GM21528 (cell line): ENCODE measurements around the gene STAT5A.

Experiments used
- ATAC-seq: cut with Tn5 transposase; IDR thresholded peaks from one replicate; pipeline ENCODE4 v1.9.1; 2021; ENCODE audit warnings: mild to moderate bottlenecking, moderate library complexity; ENCODE audit not compliant: unreplicated experiment, low FRiP score

STAT5A gene

GRCh38 chr17:42266918-42267766 lies 21.2 kb upstream of the STAT5A start:
- no peak for ATAC-seq

- ATAC-seq, result no peak
These were observed 20.1 kb upstream of the STAT5A start for GRCh38 chr17:42268236-42268635.

GRCh38 chr17:42270170-42270535 lies 18.1 kb upstream of the STAT5A start:
- ATAC-seq, result no peak

- no peak for ATAC-seq
These were observed 17.7 kb upstream of the STAT5A start for GRCh38 chr17:42270596-42270995.

- ATAC-seq, result no peak
These were observed 17.1 kb upstream of the STAT5A start for GRCh38 chr17:42271006-42271778.

GRCh38 chr17:42271779-42272035 lies 16.6 kb upstream of the STAT5A start:
- ATAC-seq, result no peak

GRCh38 chr17:42272162-42272907 lies 16.0 kb upstream of the STAT5A start:
- no peak for ATAC-seq

- ATAC-seq, result no peak
These were observed 14.6 kb upstream of the STAT5A start for GRCh38 chr17:42273474-42274252.

- ATAC-seq, result no peak
These were observed 14.1 kb upstream of the STAT5A start for GRCh38 chr17:42274253-42274542.

GRCh38 chr17:42274812-42275526 lies 13.3 kb upstream of the STAT5A start:
- no peak for ATAC-seq

GRCh38 chr17:42275527-42276358 lies 12.6 kb upstream of the STAT5A start:
- ATAC-seq, result no peak

- no peak for ATAC-seq
These were observed 12.0 kb upstream of the STAT5A start, which contains the start of gene STAT5B for GRCh38 chr17:42276359-42276608. Gene STAT5B (minus strand): TSS chr17:42276391. CDS start chr17:42232127, 44,264 bp downstream.

- no peak for ATAC-seq
These were observed 11.5 kb upstream of the STAT5A start for GRCh38 chr17:42276609-42277341.

GRCh38 chr17:42277342-42277712 lies 11.0 kb upstream of the STAT5A start:
- ATAC-seq, result no peak

GRCh38 chr17:42279776-42280630 lies 8.3 kb upstream of the STAT5A start:
- no peak for ATAC-seq

GRCh38 chr17:42281571-42282096 lies 6.7 kb upstream of the STAT5A start:
- no peak for ATAC-seq

GRCh38 chr17:42282478-42283080 lies 5.7 kb upstream of the STAT5A start:
- no peak for ATAC-seq
